A673 (cell line): ENCODE measurements around the gene PLCB4. TPM values are rescaled to one million over a fixed set of nuclear protein-coding genes. Genes with fewer than 3 reads are reported as not detected.

Source experiments
- BruUV-seq: library from RNA; stranded (reverse); fragments of 400-500 nt; replicated peaks from 2 replicates; lab custom pipeline; 2021; lab: Mats Ljungman, UMichigan
- CTCF ChIA-PET: fragments of 300-600 bp; sonication (Branson Sonifier 250); formaldehyde crosslinking; loops from one replicate; lab custom pipeline; 2022; ENCODE audit warnings: antibody characterized with exemption; lab: Charles Lee
- POLR2A ChIA-PET: fragments of 300-600 bp; sonication (Branson Sonifier 250); formaldehyde crosslinking; loops from one replicate; lab custom pipeline; 2022; ENCODE audit warnings: antibody characterized with exemption; ENCODE audit not compliant: low non-redundant PET; lab: Charles Lee
- DNase-seq: peaks from one replicate; pipeline ENCODE4 v3.0.0-alpha.2; 2015; ENCODE audit warnings: low spot score
- H3K27ac ChIP-seq: fragments of 200-600 bp; sonication (generic); 2 replicates; pipeline ENCODE4 v1.5.1; 2016; ENCODE audit warnings: mixed run types, low read depth, mild to moderate bottlenecking, mixed read lengths, antibody characterized with exemption, low read length; ENCODE audit not compliant: poor library complexity, severe bottlenecking
- H3K27me3 ChIP-seq: fragments of 200-600 bp; sonication (generic); replicated peaks from 2 replicates; pipeline ENCODE4 v1.6.1; 2017; ENCODE audit warnings: mixed run types, low read depth, mild to moderate bottlenecking, mixed read lengths, antibody characterized with exemption, low read length; ENCODE audit not compliant: insufficient read depth, poor library complexity
- H3K36me3 ChIP-seq: fragments of 200-600 bp; sonication (generic); 2 replicates; pipeline ENCODE4 v1.6.1; 2016; ENCODE audit warnings: mixed run types, mild to moderate bottlenecking, mixed read lengths, antibody characterized with exemption, low read length; ENCODE audit not compliant: insufficient read depth, poor library complexity, severe bottlenecking
- H3K4me1 ChIP-seq: fragments of 200-600 bp; sonication (generic); 2 replicates; pipeline ENCODE4 v1.6.1; 2017; ENCODE audit warnings: mixed run types, mild to moderate bottlenecking, mixed read lengths, antibody characterized with exemption, low read length; ENCODE audit not compliant: insufficient read depth, poor library complexity, severe bottlenecking
- H3K4me3 ChIP-seq: fragments of 200-600 bp; sonication (generic); 2 replicates; pipeline ENCODE4 v1.5.1; 2016; ENCODE audit warnings: low read depth, mixed run types, mild to moderate bottlenecking, mixed read lengths, low read length; ENCODE audit not compliant: poor library complexity, severe bottlenecking
- H3K9me3 ChIP-seq: fragments of 200-600 bp; sonication (generic); 2 replicates; pipeline ENCODE4 v1.6.1; 2016; ENCODE audit warnings: mixed run types, low read depth, mild to moderate bottlenecking, mixed read lengths, antibody characterized with exemption, low read length; ENCODE audit not compliant: poor library complexity, severe bottlenecking
- EZH2 ChIP-seq: fragments of 200-600 bp; sonication (generic); IDR thresholded peaks from 2 replicates; pipeline ENCODE4 v1.6.1; 2017; ENCODE audit warnings: borderline replicate concordance, low read depth, mild to moderate bottlenecking, mixed read lengths, antibody characterized with exemption, low read length; ENCODE audit not compliant: poor library complexity, severe bottlenecking
- intact Hi-C: fragments of 100-400 bp; cut with micrococcal nuclease; formaldehyde crosslinking; loops from one replicate; pipeline ENCODE4 v1.10.0; 2022; ENCODE audit not compliant: unreplicated experiment
- total RNA-seq: library from RNA; stranded (reverse); gene quantifications from 2 replicates; pipeline ENCODE4 v1.2.3, GENCODE V29; 2021
- TF ChIP-seq, protein P1 (sequence below): fragments of 300-800, 200-600 bp; sonication (generic); conservative IDR thresholded peaks from 2 replicates; pipeline ENCODE4 v1.5.1; 2017; ENCODE audit warnings: low read depth, mild to moderate bottlenecking, antibody characterized with exemption, low read length, moderate library complexity, mixed read lengths

Gene PLCB4
- total RNA-seq, 1 experiment from 2014 or later = 6.2 TPM

DNA sequence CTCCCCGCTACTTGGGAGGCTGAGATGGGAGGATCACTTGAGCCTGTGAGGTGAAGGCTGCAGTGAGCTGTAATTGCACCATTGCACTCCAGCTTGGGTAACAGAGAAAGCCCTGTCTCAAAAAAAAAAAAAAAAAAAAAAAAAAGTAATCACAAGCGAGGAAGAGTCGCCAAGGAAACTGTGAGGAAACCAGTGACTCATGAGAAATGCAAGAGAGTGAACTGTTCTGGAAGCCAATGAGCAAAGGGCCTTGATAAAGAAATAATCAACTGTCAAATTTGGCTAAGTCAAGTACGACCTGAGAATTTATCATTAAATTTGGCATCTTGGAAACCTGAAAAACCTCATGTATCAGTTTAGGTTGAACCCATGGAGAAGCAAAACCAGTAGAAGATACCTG lies 429.4 kb downstream of the PLCB4 start:
- TF ChIP-seq, protein P1, sequence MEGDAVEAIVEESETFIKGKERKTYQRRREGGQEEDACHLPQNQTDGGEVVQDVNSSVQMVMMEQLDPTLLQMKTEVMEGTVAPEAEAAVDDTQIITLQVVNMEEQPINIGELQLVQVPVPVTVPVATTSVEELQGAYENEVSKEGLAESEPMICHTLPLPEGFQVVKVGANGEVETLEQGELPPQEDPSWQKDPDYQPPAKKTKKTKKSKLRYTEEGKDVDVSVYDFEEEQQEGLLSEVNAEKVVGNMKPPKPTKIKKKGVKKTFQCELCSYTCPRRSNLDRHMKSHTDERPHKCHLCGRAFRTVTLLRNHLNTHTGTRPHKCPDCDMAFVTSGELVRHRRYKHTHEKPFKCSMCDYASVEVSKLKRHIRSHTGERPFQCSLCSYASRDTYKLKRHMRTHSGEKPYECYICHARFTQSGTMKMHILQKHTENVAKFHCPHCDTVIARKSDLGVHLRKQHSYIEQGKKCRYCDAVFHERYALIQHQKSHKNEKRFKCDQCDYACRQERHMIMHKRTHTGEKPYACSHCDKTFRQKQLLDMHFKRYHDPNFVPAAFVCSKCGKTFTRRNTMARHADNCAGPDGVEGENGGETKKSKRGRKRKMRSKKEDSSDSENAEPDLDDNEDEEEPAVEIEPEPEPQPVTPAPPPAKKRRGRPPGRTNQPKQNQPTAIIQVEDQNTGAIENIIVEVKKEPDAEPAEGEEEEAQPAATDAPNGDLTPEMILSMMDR = no peak
- TF ChIP-seq EZH2 = no peak
- Histone ChIP-seq H3K9me3 (no peaks in the 10 kb centered on the region), H3K27ac (no peak overlapping the region), H3K27me3 (no peaks in the 10 kb centered on the region), H3K36me3 (no peaks in the 10 kb centered on the region), H3K4me1 (no peaks in the 10 kb centered on the region), H3K4me3 (no peak overlapping the region)
- POLR2A ChIA-PET = no interaction called here
- BruUV-seq = no TSS peak
- no peak for DNase-seq
- intact Hi-C loops = no loop called here
- CTCF ChIA-PET = no interaction called here

DNA sequence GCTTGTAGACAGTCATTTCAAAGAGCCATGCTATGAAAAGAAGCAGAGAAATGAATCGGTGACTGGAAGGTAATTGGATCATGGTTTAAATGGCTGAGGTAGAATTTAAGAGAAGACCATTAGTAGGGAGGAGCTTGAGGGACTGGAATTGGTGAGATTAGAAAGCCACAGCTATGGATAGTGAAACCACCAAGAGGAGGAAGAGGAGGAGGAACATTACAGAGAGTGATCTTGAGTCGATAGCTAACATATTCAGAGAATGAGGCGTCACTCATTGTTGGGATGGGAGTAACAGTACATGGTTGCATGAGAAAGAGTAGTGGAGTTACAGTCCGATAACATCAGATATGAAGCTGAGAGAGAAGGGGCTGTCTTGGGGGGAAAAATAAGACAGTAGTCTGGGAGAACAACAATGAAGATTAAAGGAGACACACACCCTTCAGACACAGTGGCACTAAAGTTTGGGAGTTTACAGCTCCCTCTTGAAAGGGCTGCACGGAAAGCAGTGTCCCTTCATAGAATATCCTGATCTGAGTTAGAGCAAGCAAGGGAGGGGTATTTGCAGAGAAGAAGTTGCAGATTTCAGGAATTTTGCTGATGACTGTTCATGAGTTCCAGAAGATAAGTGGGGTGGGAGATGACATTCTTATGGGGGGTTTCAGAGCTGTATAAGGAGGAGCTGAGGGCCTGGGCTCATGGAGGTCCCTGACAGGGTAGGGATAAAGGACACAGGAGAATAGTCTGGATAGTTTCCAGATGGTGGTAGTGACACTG lies 430.4 kb downstream of the PLCB4 start:
- CTCF ChIA-PET = no interaction called here
- no peak overlapping the region for H3K27ac ChIP-seq

DNA sequence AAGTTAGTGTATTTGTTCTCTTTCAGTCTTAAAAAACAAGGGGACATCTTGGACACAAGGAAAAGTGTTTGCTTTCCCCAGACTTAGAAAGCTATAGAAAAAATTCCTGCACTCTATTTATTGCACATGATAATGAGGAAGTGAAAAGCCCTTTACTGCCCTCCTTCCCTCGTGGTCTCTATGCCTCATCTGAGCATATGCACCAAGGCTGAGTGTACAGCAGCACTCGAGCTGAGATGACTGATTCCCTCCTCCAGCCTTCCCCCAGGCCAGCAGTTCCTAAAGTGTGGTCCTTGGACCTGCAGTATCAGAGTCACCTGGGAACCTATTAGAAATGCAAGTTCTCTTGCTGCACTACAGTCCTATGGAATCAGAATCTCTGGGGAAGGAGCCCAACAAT lies 431.2 kb downstream of the PLCB4 start:
- CTCF ChIA-PET = no interaction called here
- Histone ChIP-seq H3K4me3 (no peak overlapping the region), H3K27me3 (peaks cover under 1% of the 10 kb centered on the region), H3K4me1 (no peaks in the 10 kb centered on the region), H3K27ac (no peak overlapping the region), H3K36me3 (no peaks in the 10 kb centered on the region), H3K9me3 (no peaks in the 10 kb centered on the region)
- BruUV-seq = no TSS peak
- DNase-seq = no peak
- TF ChIP-seq, protein P1 = no peak
- TF ChIP-seq EZH2 = no peak
- intact Hi-C loops = no loop called here
- POLR2A ChIA-PET = no interaction called here

More for the DNA sequence above, 430.4 kb downstream of the PLCB4 start:
- H3K9me3 ChIP-seq = no peaks in the 10 kb centered on the region
- no peak overlapping the region for H3K4me3 ChIP-seq
- H3K27me3 ChIP-seq = no peaks in the 10 kb centered on the region
- DNase-seq = no peak
- no peaks in the 10 kb centered on the region for H3K36me3 ChIP-seq
- no peaks in the 10 kb centered on the region for H3K4me1 ChIP-seq
- POLR2A ChIA-PET = interaction anchor here (0.6 kb wide), 1 partner anchor 130 kb away, joined by 3 read pairs; no protein-coding TSS in a partner anchor
- intact Hi-C loops = no loop called here
- BruUV-seq = no TSS peak
- no peak for TF ChIP-seq EZH2
- TF ChIP-seq, protein P1 = no peak
